GM10266 (cell line): Measurements from ENCODE around the gene ANXA2R.

Source experiments
- DNase-seq: peaks from one replicate; pipeline ENCODE4 v3.0.0; 2012; ENCODE audit errors: extremely low spot score
- CTCF ChIP-seq: IDR thresholded peaks from 2 replicates; pipeline ENCODE4 v1.5.1; 2012; ENCODE audit warnings: mild to moderate bottlenecking, low read depth; ENCODE audit not compliant: control insufficient read depth, insufficient read depth; ENCODE audit errors: missing control alignments

ANXA2R gene

DNA sequence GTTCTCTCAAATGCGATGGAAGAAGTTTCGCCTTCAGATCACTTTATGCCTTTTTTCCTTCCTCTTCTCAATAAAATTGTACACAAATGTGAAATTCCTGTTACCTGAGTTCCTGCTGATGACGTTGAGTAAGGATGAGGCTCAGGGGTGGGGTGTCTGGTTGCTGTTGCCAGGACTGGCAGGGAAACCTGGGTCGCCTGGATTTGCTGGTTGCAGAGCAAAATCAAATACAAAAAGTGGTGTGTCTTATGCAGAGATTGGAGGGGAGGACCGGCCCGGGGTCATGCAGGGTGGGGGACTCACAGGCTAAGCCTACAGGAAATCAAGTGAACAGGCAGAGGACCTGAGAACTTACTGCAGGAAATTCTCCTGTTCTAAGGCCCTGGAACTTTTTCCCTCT, 39.2 kb downstream of the ANXA2R start:
- no peak for TF ChIP-seq CTCF

DNA sequence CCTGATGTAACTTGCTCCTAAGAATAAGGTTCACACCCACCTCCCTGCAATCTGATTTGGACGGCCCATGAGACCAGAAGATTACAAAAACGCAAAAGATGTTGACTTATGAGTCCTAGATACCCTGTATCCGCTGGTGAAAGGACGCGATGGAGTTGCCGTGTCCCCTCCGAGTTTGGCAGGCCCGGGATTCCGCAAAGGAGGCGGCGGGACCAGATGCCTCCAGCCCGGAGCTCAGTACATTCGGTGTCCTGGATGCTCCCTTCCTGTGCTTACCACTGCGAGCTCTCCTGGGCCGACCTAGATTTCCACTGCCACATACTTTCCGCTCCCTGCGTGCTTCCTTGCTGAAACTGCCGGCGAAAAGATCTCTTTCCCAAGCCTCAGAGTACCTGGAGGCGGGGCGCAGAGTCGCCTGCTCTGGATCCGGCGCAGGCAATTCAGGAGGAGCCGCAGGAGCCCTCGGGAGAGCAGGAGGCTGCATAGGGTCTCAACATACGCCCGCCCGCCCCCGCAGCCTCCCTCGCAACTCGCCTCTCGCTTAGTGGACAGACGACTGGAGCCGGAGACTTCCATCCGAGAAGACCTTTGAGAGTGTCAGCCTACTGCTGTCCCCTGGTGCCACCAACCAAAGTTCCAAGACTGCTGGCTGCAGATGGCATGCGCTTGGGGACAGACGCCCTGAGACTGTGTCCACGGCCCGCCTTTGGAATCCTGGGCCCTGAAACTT, 39.8 kb downstream of the ANXA2R start:
- no peak for DNase-seq
- no peak for TF ChIP-seq CTCF

More for the DNA sequence above, 39.2 kb downstream of the ANXA2R start:
- no peak for DNase-seq

DNA sequence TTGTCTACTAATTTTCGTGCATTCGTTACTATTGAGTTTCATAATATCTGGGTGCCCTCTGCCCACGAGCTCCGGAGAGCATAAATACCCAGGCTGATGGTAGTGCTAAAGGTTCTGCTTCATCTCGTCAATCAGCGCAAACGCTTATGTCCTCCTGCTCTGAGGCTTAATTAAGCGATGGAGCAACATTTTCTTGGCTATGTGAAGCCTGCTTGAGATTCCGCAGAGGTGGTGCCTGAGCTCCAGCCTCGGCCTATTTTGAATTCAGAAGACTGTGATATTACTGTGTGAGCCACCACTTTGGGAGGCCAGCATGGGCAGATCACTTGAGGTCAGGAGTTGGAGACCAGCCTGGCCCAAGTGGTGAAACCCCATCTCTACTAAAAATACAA, 44.8 kb downstream of the ANXA2R start:
- no peak for TF ChIP-seq CTCF
- DNase-seq, result no peak

DNA sequence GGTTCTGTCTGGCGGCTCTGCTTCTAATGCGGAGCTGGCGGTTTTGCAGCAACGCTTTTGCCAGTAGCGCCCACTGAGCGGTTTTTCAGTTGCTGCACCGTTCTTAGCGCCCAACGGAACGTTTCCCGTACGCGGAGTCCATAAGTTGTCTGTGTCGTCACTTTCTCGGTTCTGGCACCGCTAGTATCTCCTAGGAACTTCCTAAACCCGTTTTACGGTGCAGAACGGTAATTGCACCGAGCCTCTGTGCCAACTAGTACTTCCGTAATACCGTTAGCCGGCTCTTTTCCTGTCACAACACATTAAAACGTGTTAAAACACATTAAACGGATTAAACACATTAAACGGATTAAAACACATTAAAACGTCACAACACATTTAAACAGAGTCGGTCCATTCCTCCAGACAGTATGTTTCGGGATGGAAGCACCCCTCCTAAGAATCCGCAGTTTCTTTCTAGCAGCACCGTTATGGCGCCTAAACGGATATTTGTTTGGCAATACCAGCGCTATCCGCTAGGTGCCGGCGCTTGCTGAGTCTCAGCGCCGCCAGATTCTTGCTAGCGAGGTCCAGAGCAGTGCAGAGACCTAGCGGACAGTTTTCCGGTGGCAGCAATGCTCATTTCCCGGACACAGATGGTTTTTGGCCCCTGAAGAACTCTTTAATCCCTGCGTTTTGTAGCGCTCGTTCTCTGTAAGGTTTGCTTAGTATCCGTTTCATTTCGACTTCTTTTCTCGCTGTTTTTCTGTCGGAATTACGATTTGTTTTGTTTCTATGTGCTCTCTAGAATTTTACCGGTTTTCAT, 45.4 kb downstream of the ANXA2R start:
- peak; percentile 87 for TF ChIP-seq CTCF
- peak; percentile 56 for DNase-seq

DNA sequence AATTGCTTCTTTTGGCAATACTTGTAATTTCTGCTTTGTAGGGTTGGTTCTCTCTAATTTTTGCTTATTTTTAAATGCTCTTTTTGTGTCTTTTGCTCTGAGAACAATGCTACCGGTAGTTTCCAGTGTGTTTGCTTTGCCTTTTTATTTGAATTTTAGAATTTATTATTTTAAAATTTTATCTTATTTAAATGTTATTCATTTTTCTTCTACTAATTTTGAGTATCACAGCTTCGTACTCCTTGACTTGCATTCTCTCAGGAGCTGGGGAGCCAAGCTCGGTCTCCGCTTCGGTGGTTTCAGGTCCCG, 45.9 kb downstream of the ANXA2R start:
- no peak for TF ChIP-seq CTCF
- no peak for DNase-seq

DNA sequence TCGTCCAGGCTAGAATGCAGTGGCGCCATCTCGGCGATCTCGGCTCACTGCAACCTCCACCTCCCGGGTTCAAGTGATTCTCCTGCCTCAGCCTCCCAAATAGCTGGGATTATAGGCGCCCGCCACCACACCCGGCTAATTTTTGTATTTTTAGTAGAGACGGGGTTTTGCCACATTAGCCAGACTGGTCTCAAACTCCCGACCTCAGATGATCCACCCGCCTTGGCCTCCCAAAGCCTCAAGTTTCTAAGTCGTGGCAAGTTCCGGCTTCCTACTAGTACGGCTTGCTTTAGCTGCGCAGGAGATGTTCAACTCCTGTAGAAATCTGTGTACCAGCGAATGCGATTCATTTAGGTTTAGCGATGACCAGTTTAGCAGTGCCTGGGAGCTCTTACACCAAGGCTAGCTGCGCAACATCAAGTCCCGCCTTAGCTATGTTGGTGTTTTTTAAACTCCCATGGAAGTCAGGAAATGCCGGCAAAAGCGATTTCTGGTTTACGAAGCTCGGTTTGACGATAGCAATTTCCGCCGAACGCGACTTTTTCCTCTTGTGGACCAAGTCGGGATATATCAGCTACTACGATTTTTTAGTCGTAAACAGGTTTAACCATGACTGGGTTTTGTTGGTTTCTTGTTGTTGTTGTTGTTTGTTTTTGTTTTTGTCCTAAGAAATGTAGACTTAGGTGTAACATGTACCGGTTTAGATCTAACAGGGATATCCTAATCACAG, 46.4 kb downstream of the ANXA2R start:
- no peak for DNase-seq
- TF ChIP-seq CTCF, result no peak
